BJ (cell line): ENCODE data around the gene NUP50. TPM values are rescaled to one million over a fixed set of nuclear protein-coding genes. Genes with fewer than 3 reads are reported as not detected.

Experiments
- CTCF ChIA-PET: fragments of 350-600 bp; formaldehyde crosslinking; extraction: SDS; loops from one replicate; lab custom pipeline; 2021; ENCODE audit warnings: antibody characterized with exemption, inconsistent platforms; lab: Yijun Ruan, JAX
- POLR2A ChIA-PET: fragments of 300-600 bp; sonication (Branson Sonifier 250); formaldehyde crosslinking; extraction: SDS; loops from one replicate; lab custom pipeline; 2021; ENCODE audit warnings: antibody characterized with exemption; lab: Charles Lee
- DNase-seq: peaks from one replicate; pipeline ENCODE4 v3.0.0-alpha.2; 2011; ENCODE audit warnings: low read depth
- H3K27me3 ChIP-seq: 2 replicates; pipeline ENCODE4 v1.6.0; 2011; ENCODE audit warnings: low read length; ENCODE audit not compliant: control insufficient read depth, insufficient read depth
- H3K36me3 ChIP-seq: 2 replicates; pipeline ENCODE4 v1.5.1; 2011; ENCODE audit warnings: low read length; ENCODE audit not compliant: control insufficient read depth, insufficient read depth
- H3K4me3 ChIP-seq: 2 replicates; pipeline ENCODE4 v1.5.1; 2011; ENCODE audit warnings: low read depth, mild to moderate bottlenecking, control low read depth, low read length
- CTCF ChIP-seq: IDR thresholded peaks from 2 replicates; pipeline ENCODE4 v1.5.1; 2011; ENCODE audit warnings: low read depth, mild to moderate bottlenecking, control low read depth, inconsistent platforms, low read length, moderate library complexity; ENCODE audit not compliant: insufficient read depth
- polyA plus RNA-seq: library from polyadenylated mRNA; depleted of rRNA; stranded (reverse); fragments of >200 nt; gene quantifications from 2 replicates; pipeline ENCODE4 v1.2.3, GENCODE V29; 2011

The NUP50 gene
- polyA plus RNA-seq, 1 experiment = 12.4 TPM

GRCh38 chr22:45157907-45158306 lies 5.8 kb upstream of the NUP50 start:
- Histone ChIP-seq H3K4me3 (no peak overlapping the region), H3K27me3 (no peaks in the 10 kb centered on the region), H3K36me3 (peaks cover 2% of the 10 kb centered on the region; the same call in 1 of the 2 replicates)
- POLR2A ChIA-PET = no interaction called here
- TF ChIP-seq CTCF = no peak
- DNase-seq = no peak
- CTCF ChIA-PET = no interaction called here

DNA sequence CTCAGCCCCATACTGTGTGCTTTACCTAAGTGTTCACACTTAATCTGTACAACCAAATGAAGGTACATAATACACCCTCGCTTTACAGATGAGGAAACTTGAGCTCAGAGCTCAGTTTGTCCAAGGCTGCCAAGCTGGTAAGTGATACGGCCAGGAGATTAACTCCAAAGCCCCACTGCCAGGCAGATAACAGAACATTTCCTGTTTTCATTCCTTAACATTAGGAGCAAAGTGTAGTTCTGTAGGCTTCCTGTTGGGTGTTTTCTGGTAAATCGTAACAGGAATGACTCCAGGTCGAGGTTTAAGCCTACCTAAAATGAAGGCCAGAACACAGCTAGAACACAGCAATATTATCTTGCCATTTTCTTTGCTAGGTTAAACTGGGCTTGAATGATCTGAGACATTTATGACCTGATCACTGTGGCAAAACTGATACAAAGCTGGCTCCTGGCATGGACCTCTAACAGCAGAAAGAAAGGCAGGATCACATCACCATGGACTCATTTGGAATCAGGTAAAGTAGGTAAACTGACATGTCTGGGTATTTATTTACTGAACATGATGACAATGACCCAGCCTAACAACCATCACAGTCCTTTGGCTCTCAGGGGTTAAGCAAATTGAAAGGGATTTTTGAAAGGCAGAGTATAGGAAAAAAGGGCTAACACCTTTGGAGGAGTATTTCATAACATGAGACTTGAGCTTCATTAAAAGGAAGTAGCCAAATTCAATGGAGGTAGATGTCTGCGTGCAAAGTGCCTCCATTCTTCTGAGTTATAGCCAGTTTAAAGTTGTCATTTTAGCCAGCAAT lies 3.9 kb upstream of the NUP50 start:
- TF ChIP-seq CTCF = 0 out of 2 replicates have a peak, but pooled peaks have one; percentile 9
- Histone ChIP-seq H3K27me3 (no peaks in the 10 kb centered on the region), H3K36me3 (peaks cover 2% of the 10 kb centered on the region; the same call in 1 of the 2 replicates), H3K4me3 (no peak overlapping the region)
- ChIA-PET POLR2A (interaction anchor here (0.6 kb wide), 1 partner anchor 957 kb away, joined by 3 read pairs; no protein-coding TSS in a partner anchor), CTCF (interaction anchor here (1.7 to 1.9 kb wide), 3 partner anchors 10 to 59 kb away, joined by 4 to 6 read pairs (median 6); no protein-coding TSS in a partner anchor)
- DNase-seq = no peak

DNA sequence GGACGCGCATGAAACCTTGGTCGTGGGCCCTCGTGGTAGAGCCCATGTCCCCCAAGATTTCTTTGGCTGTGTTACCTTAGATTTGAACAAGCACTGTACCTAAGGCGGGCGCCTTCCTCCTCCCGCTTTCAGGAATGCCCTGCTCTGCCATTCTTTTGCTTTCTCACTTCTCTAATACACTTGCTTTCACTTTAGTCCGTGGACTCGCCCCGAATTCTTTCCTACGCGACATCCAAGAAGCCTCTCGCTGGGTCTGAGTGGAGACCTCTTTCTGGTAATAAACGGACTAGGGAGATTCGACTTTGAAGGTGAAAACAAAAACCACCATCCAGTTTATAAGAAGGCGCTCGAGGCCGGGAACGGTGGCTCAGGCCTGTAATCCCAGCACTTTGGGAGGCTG lies 1.2 kb upstream of the NUP50 start:
- POLR2A ChIA-PET = no interaction called here

GRCh38 chr22:45163099-45163450 lies 650 bp upstream of the NUP50 start:
- POLR2A ChIA-PET = interaction anchor here (0.6 kb wide), 1 partner anchor 497 kb away, joined by 8 read pairs; no protein-coding TSS in a partner anchor
- CTCF ChIA-PET = interaction anchor here (0.8 to 3.6 kb wide), 6 partner anchors 8 to 61 kb away, joined by 3 to 18 read pairs (median 3); no protein-coding TSS in a partner anchor
- Histone ChIP-seq H3K27me3 (no peaks in the 10 kb centered on the region), H3K36me3 (peaks cover 2% of the 10 kb centered on the region; the same call in 1 of the 2 replicates), H3K4me3 (peak overlapping the region; percentile 89)
- no peak for TF ChIP-seq CTCF
- DNase-seq = no peak

More for the DNA sequence above, 1.2 kb upstream of the NUP50 start:
- no peak for DNase-seq
- H3K36me3 ChIP-seq = peaks cover 3% of the 10 kb centered on the region; the same call in 1 of the 2 replicates
- CTCF ChIA-PET = interaction anchor here (0.8 to 1.0 kb wide), 2 partner anchors 13 to 54 kb away, joined by 3 read pairs; no protein-coding TSS in a partner anchor
- peak overlapping the region; percentile 89 for H3K4me3 ChIP-seq
- no peaks in the 10 kb centered on the region for H3K27me3 ChIP-seq
- TF ChIP-seq CTCF = no peak
